ENCODE measurements around the gene RHD. TPM values are rescaled to one million over a fixed set of nuclear protein-coding genes. Genes with fewer than 3 reads are reported as not detected.
"Not testable (repeated sequence)": the region's sequence is repeated elsewhere in the genome, so short reads cannot be mapped to it uniquely, and the experiment has no call there.

RHD gene
- total RNA-seq, 1 donor from 2014 or later = not detected

- H3K36me3 ChIP-seq; ATAC-seq; intact Hi-C loops (cut with DNase I); H3K27me3 ChIP-seq (ENCODE audit: low read depth); H3K4me1 ChIP-seq; H3K27ac ChIP-seq; DNase-seq; H3K4me3 ChIP-seq; H3K9me3 ChIP-seq: not testable (repeated sequence)
Measured at GRCh38 chr1:25278790-25279189, 6.5 kb downstream of the RHD start.

- ATAC-seq; H3K9me3 ChIP-seq; H3K36me3 ChIP-seq; H3K4me3 ChIP-seq; intact Hi-C loops (cut with DNase I); H3K4me1 ChIP-seq; DNase-seq; H3K27me3 ChIP-seq (ENCODE audit: low read depth); H3K27ac ChIP-seq: not testable (repeated sequence)
Measured at GRCh38 chr1:25279693-25280111, 7.4 kb downstream of the RHD start.

- H3K9me3 ChIP-seq; intact Hi-C loops (cut with DNase I); H3K27ac ChIP-seq; DNase-seq; H3K27me3 ChIP-seq (ENCODE audit: low read depth); H3K4me3 ChIP-seq; H3K36me3 ChIP-seq; ATAC-seq; H3K4me1 ChIP-seq: not testable (repeated sequence)
Measured at GRCh38 chr1:25285862-25286261, 13.6 kb downstream of the RHD start.

- H3K36me3 ChIP-seq; ATAC-seq; H3K27me3 ChIP-seq (ENCODE audit: low read depth); H3K9me3 ChIP-seq; intact Hi-C loops (cut with DNase I); H3K4me3 ChIP-seq; H3K4me1 ChIP-seq; H3K27ac ChIP-seq; DNase-seq: not testable (repeated sequence)
Measured at GRCh38 chr1:25287164-25287563, 14.9 kb downstream of the RHD start.

- H3K4me3 ChIP-seq; H3K4me1 ChIP-seq; H3K27me3 ChIP-seq (ENCODE audit: low read depth); DNase-seq; H3K36me3 ChIP-seq; H3K9me3 ChIP-seq; H3K27ac ChIP-seq; intact Hi-C loops (cut with DNase I); ATAC-seq: not testable (repeated sequence)
Measured at GRCh38 chr1:25288573-25289101, 16.3 kb downstream of the RHD start.

- H3K9me3 ChIP-seq; H3K27ac ChIP-seq; H3K36me3 ChIP-seq; H3K4me1 ChIP-seq; H3K27me3 ChIP-seq (ENCODE audit: low read depth); H3K4me3 ChIP-seq; intact Hi-C loops (cut with DNase I); DNase-seq: not testable (repeated sequence)
- peak in 1 of 2 donors; percentile 65 for ATAC-seq
Measured at GRCh38 chr1:25290043-25290442, 17.7 kb downstream of the RHD start.

- H3K9me3 ChIP-seq; DNase-seq; H3K4me3 ChIP-seq; H3K4me1 ChIP-seq; H3K27ac ChIP-seq; H3K36me3 ChIP-seq; H3K27me3 ChIP-seq (ENCODE audit: low read depth); ATAC-seq; intact Hi-C loops (cut with DNase I): not testable (repeated sequence)
Measured at GRCh38 chr1:25293426-25293825, 21.1 kb downstream of the RHD start.

- H3K4me3 ChIP-seq; intact Hi-C loops (cut with DNase I); H3K27me3 ChIP-seq (ENCODE audit: low read depth); H3K9me3 ChIP-seq; DNase-seq; H3K36me3 ChIP-seq; H3K4me1 ChIP-seq; H3K27ac ChIP-seq; ATAC-seq: not testable (repeated sequence)
Measured at GRCh38 chr1:25294889-25295826, 22.8 kb downstream of the RHD start.

GRCh38 chr1:25296501-25296900, 24.2 kb downstream of the RHD start:
- H3K9me3 ChIP-seq; H3K36me3 ChIP-seq; H3K27ac ChIP-seq; H3K4me1 ChIP-seq; intact Hi-C loops (cut with DNase I); H3K4me3 ChIP-seq; DNase-seq; ATAC-seq; H3K27me3 ChIP-seq (ENCODE audit: low read depth): not testable (repeated sequence)

GRCh38 chr1:25300729-25301128, 28.4 kb downstream of the RHD start:
- H3K4me1 ChIP-seq; H3K27me3 ChIP-seq (ENCODE audit: low read depth); intact Hi-C loops (cut with DNase I); H3K27ac ChIP-seq; ATAC-seq; H3K9me3 ChIP-seq; DNase-seq; H3K36me3 ChIP-seq; H3K4me3 ChIP-seq: not testable (repeated sequence)

- H3K27ac ChIP-seq; H3K4me1 ChIP-seq; H3K9me3 ChIP-seq; H3K27me3 ChIP-seq (ENCODE audit: low read depth); H3K36me3 ChIP-seq; intact Hi-C loops (cut with DNase I); H3K4me3 ChIP-seq; ATAC-seq; DNase-seq: not testable (repeated sequence)
Measured at GRCh38 chr1:25302330-25302729, 30.0 kb downstream of the RHD start.

- DNase-seq; H3K9me3 ChIP-seq; ATAC-seq; intact Hi-C loops (cut with DNase I); H3K4me1 ChIP-seq; H3K27ac ChIP-seq; H3K27me3 ChIP-seq (ENCODE audit: low read depth); H3K36me3 ChIP-seq; H3K4me3 ChIP-seq: not testable (repeated sequence)
Measured at GRCh38 chr1:25304936-25305335, 32.6 kb downstream of the RHD start.

- peak in 1 of 2 donors; percentile 79 for ATAC-seq
- H3K36me3 ChIP-seq; DNase-seq; H3K4me3 ChIP-seq; H3K27ac ChIP-seq; H3K27me3 ChIP-seq (ENCODE audit: low read depth); H3K4me1 ChIP-seq; H3K9me3 ChIP-seq; intact Hi-C loops (cut with DNase I): not testable (repeated sequence)
Measured at GRCh38 chr1:25308168-25308567, 35.9 kb downstream of the RHD start.

- H3K4me3 ChIP-seq; H3K4me1 ChIP-seq; intact Hi-C loops (cut with DNase I); H3K36me3 ChIP-seq; H3K9me3 ChIP-seq; DNase-seq; H3K27ac ChIP-seq; ATAC-seq; H3K27me3 ChIP-seq (ENCODE audit: low read depth): not testable (repeated sequence)
Measured at GRCh38 chr1:25309085-25309484, 36.8 kb downstream of the RHD start.

All from lower lobe of right lung (tissue), 2 donors.